Gastrocnemius medialis (tissue), 4 donors: Measurements from ENCODE around the gene RELT. TPM values are rescaled to one million over a fixed set of nuclear protein-coding genes. Genes with fewer than 3 reads are reported as not detected.
A peak's percentile ranks its signal among the peaks of the same experiment; 100 is the strongest.

ENCODE experiments used
- ATAC-seq, 2 donors: fragments of 150-250 bp; one replicate each; pipeline ENCODE4 v1.9.1; 2016
- DNase-seq, 2 donors: peaks; one replicate each; pipeline ENCODE4 v3.0.0-alpha.2; 2019
- H3K27ac ChIP-seq, 4 donors: fragments of 200-600 bp; sonication (generic); 1 replicate in 1 of 4; 2 replicates in 3 of 4; pipeline ENCODE4 v1.5.1; 2016 to 2018; ENCODE audit warnings: mild to moderate bottlenecking in 2 of 4, moderate library complexity in 1 of 4
- H3K27me3 ChIP-seq, 3 donors: fragments of 200-600 bp; sonication (generic) in 2 of 3; 1 replicate in 1 of 3; 2 replicates in 2 of 3; pipeline versions ENCODE4 v1.5.1 to v1.6.0; 2016 to 2019; ENCODE audit warnings: mild to moderate bottlenecking in 1 of 3, moderate library complexity in 1 of 3
- H3K36me3 ChIP-seq, 2 donors: fragments of 200-600 bp; sonication (generic) in 1 of 2; one replicate each; pipeline ENCODE4 v1.5.1; 2017 to 2018
- H3K4me1 ChIP-seq, 2 donors: fragments of 200-600 bp; sonication (generic) in 1 of 2; one replicate each; pipeline ENCODE4 v1.5.1; 2016 to 2017; ENCODE audit warnings: mild to moderate bottlenecking in 2 of 2
- H3K4me3 ChIP-seq, 4 donors: fragments of 200-600 bp; sonication (generic) in 3 of 4; 1 replicate in 1 of 4; 2 replicates in 3 of 4; pipeline ENCODE4 v1.5.1; 2016 to 2019; ENCODE audit warnings: mild to moderate bottlenecking in 2 of 4
- H3K9me3 ChIP-seq, 3 donors: fragments of 200-600 bp; sonication (generic) in 2 of 3; 1 replicate in 1 of 3; 2 replicates in 2 of 3; pipeline ENCODE4 v1.5.1; 2016 to 2019
- CTCF ChIP-seq, 5 experiments: fragments of 450-650 bp in 3 of 5; fragments of 200-600 bp in 2 of 5; sonication (generic) in 2 of 5; IDR thresholded peaks in 4 of 5; conservative IDR thresholded peaks in 1 of 5; 1 replicate in 4 of 5; 2 replicates in 1 of 5; pipeline ENCODE4 v1.5.1; 2016 to 2019; ENCODE audit warnings: antibody characterized with exemption in 5 of 5, mild to moderate bottlenecking in 3 of 5, moderate library complexity in 3 of 5
- POLR2A ChIP-seq, 2 donors: fragments of 450-650 bp; IDR thresholded peaks; one replicate each; pipeline ENCODE4 v1.6.1; 2017; ENCODE audit warnings: antibody characterized with exemption in 2 of 2, mild to moderate bottlenecking in 2 of 2, moderate library complexity in 2 of 2
- in situ Hi-C, 4 donors: fragments of 200-750 bp; cut with MboI; loops; one replicate each; pipeline versions ENCODE4 v1.15.0 to v1.8.0; 2017; ENCODE audit warnings: low sequenced_read_pairs in 4 of 4
- intact Hi-C: fragments of 100-400 bp; cut with DNase I; formaldehyde crosslinking; loops from one replicate; pipeline ENCODE4 v1.15.1; 2023; ENCODE audit warnings: low total_unique reads
- total RNA-seq, 4 donors: library from RNA; depleted of rRNA; stranded (reverse); fragments of >200 nt; gene quantifications; one replicate each; pipeline versions ENCODE4 v1.1.0 to v1.2.3, GENCODE V29; 2016

RELT gene
- total RNA-seq, 4 donors from 2014 or later, result 18.5 to 63.5 (median 36.7) TPM

DNA sequence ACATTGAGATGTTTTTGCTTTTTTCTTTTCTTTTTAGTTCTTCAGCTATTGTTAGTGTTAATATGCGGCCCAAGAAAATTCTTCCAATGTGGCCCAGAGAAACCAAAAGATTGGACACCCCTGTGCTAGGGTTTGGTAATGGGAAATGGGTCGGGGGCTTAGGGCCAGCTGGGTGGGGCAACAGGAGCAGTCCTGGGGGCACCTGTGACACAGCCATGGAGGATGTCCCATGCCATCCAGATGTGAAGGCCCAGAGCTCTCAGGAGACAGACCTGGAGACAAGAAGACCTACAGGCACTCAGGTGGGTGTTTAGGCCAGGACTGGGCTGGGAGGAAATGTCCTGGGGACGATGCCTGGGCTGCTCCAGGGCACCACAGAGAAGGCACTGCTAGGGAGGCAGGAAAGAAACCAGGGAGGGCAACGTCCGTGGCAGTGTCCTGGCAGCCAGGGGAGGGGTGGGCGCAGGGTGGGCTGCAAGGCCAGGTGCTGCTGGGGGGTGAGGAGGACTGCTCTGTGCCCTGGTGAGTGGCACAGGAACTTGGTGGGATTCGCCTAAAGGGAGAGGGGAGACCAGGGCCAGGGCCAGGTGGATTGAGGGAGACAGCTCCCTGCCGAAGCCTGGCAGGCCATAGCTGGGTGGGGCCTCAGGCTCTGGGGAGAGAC is 21.4 kb downstream of the RELT start:
- ATAC-seq (no peak), DNase-seq (no peak)
- H3K27me3 ChIP-seq, result no peaks in the 10 kb centered on the region
- intact Hi-C loops, result no loop called here
- H3K27ac ChIP-seq, result peak overlapping the region; percentile 3 to 68 (median 47)
- no peaks in the 10 kb centered on the region for H3K9me3 ChIP-seq
- peaks cover 18 to 36% of the 10 kb centered on the region in 2 donors for H3K4me1 ChIP-seq
- peaks cover 0 to 19% of the 10 kb centered on the region in 2 donors for H3K36me3 ChIP-seq
- no peak overlapping the region for H3K4me3 ChIP-seq
- in situ Hi-C loops, result no loop called here
- no peak for TF ChIP-seq CTCF (IDR thresholded peaks at IDR 0.05 in 4 of 5, conservative IDR thresholded peaks at IDR 0.05 in 1 of 5)
- TF ChIP-seq POLR2A (IDR thresholded peaks at IDR 0.05), result no peak

GRCh38 chr11:73398132-73398526 is 21.9 kb downstream of the RELT start:
- H3K9me3 ChIP-seq, result no peaks in the 10 kb centered on the region
- no peak for TF ChIP-seq POLR2A (IDR thresholded peaks at IDR 0.05)
- TF ChIP-seq CTCF (IDR thresholded peaks at IDR 0.05 in 4 of 5, conservative IDR thresholded peaks at IDR 0.05 in 1 of 5), result no peak
- in situ Hi-C loops, result no loop called here
- peak overlapping the region in 2 of 4 donors; percentile 63 to 68 for H3K27ac ChIP-seq
- H3K4me3 ChIP-seq, result no peak overlapping the region
- intact Hi-C loops, result no loop called here
- ATAC-seq, result no peak
- DNase-seq, result no peak
- peaks cover 0 to 16% of the 10 kb centered on the region in 2 donors for H3K36me3 ChIP-seq
- peaks cover 18 to 32% of the 10 kb centered on the region in 2 donors for H3K4me1 ChIP-seq
- no peaks in the 10 kb centered on the region for H3K27me3 ChIP-seq

GRCh38 chr11:73398721-73399120 is 22.5 kb downstream of the RELT start:
- no peaks in the 10 kb centered on the region for H3K9me3 ChIP-seq
- intact Hi-C loops (no loop called here), in situ Hi-C loops (no loop called here)
- DNase-seq (no peak), ATAC-seq (no peak)
- H3K4me3 ChIP-seq, result no peak overlapping the region
- peak overlapping the region; percentile 4 to 63 (median 26) for H3K27ac ChIP-seq
- H3K36me3 ChIP-seq, result peaks cover 0 to 16% of the 10 kb centered on the region in 2 donors
- TF ChIP-seq CTCF (IDR thresholded peaks at IDR 0.05 in 4 of 5, conservative IDR thresholded peaks at IDR 0.05 in 1 of 5), result no peak
- no peak for TF ChIP-seq POLR2A (IDR thresholded peaks at IDR 0.05)
- no peaks in the 10 kb centered on the region for H3K27me3 ChIP-seq
- H3K4me1 ChIP-seq, result peaks cover 20 to 27% of the 10 kb centered on the region in 2 donors

GRCh38 chr11:73399159-73399590 is 23.0 kb downstream of the RELT start:
- no peak for ATAC-seq
- no peak overlapping the region for H3K4me3 ChIP-seq
- in situ Hi-C loops, result no loop called here
- no peaks in the 10 kb centered on the region for H3K9me3 ChIP-seq
- no peaks in the 10 kb centered on the region for H3K27me3 ChIP-seq
- peak overlapping the region; percentile 4 to 63 (median 26) for H3K27ac ChIP-seq
- DNase-seq, result no peak
- TF ChIP-seq POLR2A (IDR thresholded peaks at IDR 0.05) (no peak), CTCF (IDR thresholded peaks at IDR 0.05 in 4 of 5, conservative IDR thresholded peaks at IDR 0.05 in 1 of 5) (no peak)
- peaks cover 0 to 14% of the 10 kb centered on the region in 2 donors for H3K36me3 ChIP-seq
- H3K4me1 ChIP-seq, result peaks cover 22 to 28% of the 10 kb centered on the region in 2 donors
- intact Hi-C loops, result no loop called here
